NCI-H2171 treated with DMSO at 0.1 percent for 48 hours (cell line): Measurements from ENCODE around the gene ASB15.

Experiments
- DNase-seq: peaks from one replicate; lab custom pipeline; 2025; lab: John Stamatoyannopoulos, UW

ASB15 gene

GRCh38 chr7:123637203-123637602, 35.6 kb downstream of the ASB15 start:
- no peak for DNase-seq

GRCh38 chr7:123637878-123638277, 36.3 kb downstream of the ASB15 start:
- DNase-seq: no peak

- DNase-seq: no peak
Observed at GRCh38 chr7:123639631-123640030, 38.0 kb downstream of the ASB15 start.

GRCh38 chr7:123640583-123640982, 39.0 kb downstream of the ASB15 start:
- no peak for DNase-seq

- DNase-seq: no peak
Observed at GRCh38 chr7:123641901-123642300, 40.3 kb downstream of the ASB15 start.

GRCh38 chr7:123643495-123644441, 42.1 kb downstream of the ASB15 start:
- peak; percentile 72 for DNase-seq

- peak; percentile 61 for DNase-seq
Observed at GRCh38 chr7:123645516-123645915, 43.9 kb downstream of the ASB15 start.

- DNase-seq: no peak
Observed at GRCh38 chr7:123647106-123647730, 45.6 kb downstream of the ASB15 start.

GRCh38 chr7:123649964-123650363, 48.3 kb downstream of the ASB15 start:
- no peak for DNase-seq

- no peak for DNase-seq
Observed at GRCh38 chr7:123650595-123650994, 49.0 kb downstream of the ASB15 start.

- no peak for DNase-seq
Observed at GRCh38 chr7:123652406-123652805, 50.8 kb downstream of the ASB15 start.

- DNase-seq: no peak
Observed at GRCh38 chr7:123653162-123653561, 51.5 kb downstream of the ASB15 start.

GRCh38 chr7:123655614-123656013, 54.0 kb downstream of the ASB15 start, which contains the start of gene LMOD2:
Gene LMOD2, plus strand, starts transcription at chr7:123655866. Its CDS starts 98 bp downstream, at chr7:123655964.
- no peak for DNase-seq

GRCh38 chr7:123656544-123657303, 55.1 kb downstream of the ASB15 start:
- no peak for DNase-seq

GRCh38 chr7:123657304-123657685, 55.7 kb downstream of the ASB15 start:
- no peak for DNase-seq

- no peak for DNase-seq
Observed at GRCh38 chr7:123658023-123658422, 56.4 kb downstream of the ASB15 start.

GRCh38 chr7:123660514-123661354, 59.1 kb downstream of the ASB15 start:
- no peak for DNase-seq

- no peak for DNase-seq
Observed at GRCh38 chr7:123661765-123662164, 60.1 kb downstream of the ASB15 start.

- no peak for DNase-seq
Observed at GRCh38 chr7:123662293-123662692, 60.7 kb downstream of the ASB15 start.

- no peak for DNase-seq
Observed at GRCh38 chr7:123662755-123663154, 61.1 kb downstream of the ASB15 start.

GRCh38 chr7:123663200-123663599, 61.6 kb downstream of the ASB15 start:
- no peak for DNase-seq

GRCh38 chr7:123665157-123665556, 63.5 kb downstream of the ASB15 start:
- no peak for DNase-seq
